ENCODE measurements around the gene IPPK. TPM values are rescaled to one million over a fixed set of nuclear protein-coding genes. Genes with fewer than 3 reads are reported as not detected.

The IPPK gene
- total RNA-seq, 4 donors from 2014 or later = 41.8 to 86.9 (median 46.1) TPM

DNA sequence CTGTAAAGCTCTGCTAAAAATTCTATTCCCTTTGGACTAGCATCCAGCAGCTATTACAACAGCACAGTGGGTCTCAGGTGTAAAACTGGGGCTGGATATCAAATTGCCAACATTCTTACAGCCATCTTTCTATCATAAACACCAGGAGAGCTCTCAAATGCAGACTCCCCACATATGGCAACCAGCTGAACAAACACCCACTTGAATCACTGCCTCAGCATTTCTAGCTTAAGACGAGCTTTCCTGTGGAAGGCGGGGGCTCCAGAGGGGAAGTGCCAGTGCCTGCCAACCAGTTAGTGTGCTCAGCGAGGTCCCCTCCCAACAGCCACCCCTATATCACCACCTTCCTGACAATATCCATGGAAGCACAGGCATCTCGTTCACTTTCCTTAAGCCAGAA lies 62.2 kb downstream of the IPPK start:
- H3K4me1 ChIP-seq = peaks cover 39 to 78% (median 42%) of the 10 kb centered on the region in 3 donors

DNA sequence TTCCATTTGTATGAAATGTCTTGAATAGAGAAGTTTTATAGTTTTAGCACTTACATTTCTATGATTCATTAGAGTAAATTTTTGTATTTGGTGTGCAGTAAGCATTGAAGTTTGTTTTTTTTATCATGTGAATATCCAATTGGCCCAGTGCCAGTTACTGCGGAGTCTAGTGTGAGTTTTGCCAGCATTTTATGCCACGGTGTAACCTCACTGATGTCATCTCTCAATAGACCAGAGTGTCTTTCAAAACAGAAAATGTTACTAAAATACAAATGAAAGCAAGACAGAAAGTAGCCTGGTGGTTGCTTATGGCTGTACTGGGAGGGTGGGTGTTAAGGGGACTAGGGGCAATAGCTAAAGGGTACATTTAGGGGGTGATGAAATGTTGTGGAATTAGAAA lies 62.8 kb downstream of the IPPK start:
- no peak overlapping the region for H3K4me3 ChIP-seq
- H3K36me3 ChIP-seq = peaks cover 0 to 16% (median 0%) of the 10 kb centered on the region in 3 donors
- intact Hi-C loops (cut with DNase I) = no loop called here
- WGBS, 2 donors = 8 to 20% methylated on average over 2 of the region's 2 CpGs
- DNase-seq = no peak
- H3K4me1 ChIP-seq = peaks cover 32 to 78% (median 43%) of the 10 kb centered on the region in 3 donors
- H3K9me3 ChIP-seq = no peaks in the 10 kb centered on the region
- no peaks in the 10 kb centered on the region for H3K27me3 ChIP-seq
- peak overlapping the region in 3 of 4 donors; percentile 49 to 85 (median 81) for H3K27ac ChIP-seq
- no peak for TF ChIP-seq POLR2A (IDR thresholded peaks at IDR 0.05)
- TF ChIP-seq, protein P1, sequence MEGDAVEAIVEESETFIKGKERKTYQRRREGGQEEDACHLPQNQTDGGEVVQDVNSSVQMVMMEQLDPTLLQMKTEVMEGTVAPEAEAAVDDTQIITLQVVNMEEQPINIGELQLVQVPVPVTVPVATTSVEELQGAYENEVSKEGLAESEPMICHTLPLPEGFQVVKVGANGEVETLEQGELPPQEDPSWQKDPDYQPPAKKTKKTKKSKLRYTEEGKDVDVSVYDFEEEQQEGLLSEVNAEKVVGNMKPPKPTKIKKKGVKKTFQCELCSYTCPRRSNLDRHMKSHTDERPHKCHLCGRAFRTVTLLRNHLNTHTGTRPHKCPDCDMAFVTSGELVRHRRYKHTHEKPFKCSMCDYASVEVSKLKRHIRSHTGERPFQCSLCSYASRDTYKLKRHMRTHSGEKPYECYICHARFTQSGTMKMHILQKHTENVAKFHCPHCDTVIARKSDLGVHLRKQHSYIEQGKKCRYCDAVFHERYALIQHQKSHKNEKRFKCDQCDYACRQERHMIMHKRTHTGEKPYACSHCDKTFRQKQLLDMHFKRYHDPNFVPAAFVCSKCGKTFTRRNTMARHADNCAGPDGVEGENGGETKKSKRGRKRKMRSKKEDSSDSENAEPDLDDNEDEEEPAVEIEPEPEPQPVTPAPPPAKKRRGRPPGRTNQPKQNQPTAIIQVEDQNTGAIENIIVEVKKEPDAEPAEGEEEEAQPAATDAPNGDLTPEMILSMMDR (IDR thresholded peaks at IDR 0.05) = no peak

More for the DNA sequence above, 62.2 kb downstream of the IPPK start:
- intact Hi-C loops (cut with DNase I) = no loop called here
- Histone ChIP-seq H3K36me3 (peaks cover 0 to 22% (median 0%) of the 10 kb centered on the region in 3 donors), H3K27me3 (no peaks in the 10 kb centered on the region), H3K4me3 (no peak overlapping the region), H3K27ac (peak overlapping the region; percentile 20 to 85 (median 65)), H3K9me3 (no peaks in the 10 kb centered on the region)
- 42 to 55% methylated on average over 4 of the region's 4 CpGs for WGBS, 2 donors
- DNase-seq = no peak
- no peak for TF ChIP-seq POLR2A (IDR thresholded peaks at IDR 0.05)

DNA sequence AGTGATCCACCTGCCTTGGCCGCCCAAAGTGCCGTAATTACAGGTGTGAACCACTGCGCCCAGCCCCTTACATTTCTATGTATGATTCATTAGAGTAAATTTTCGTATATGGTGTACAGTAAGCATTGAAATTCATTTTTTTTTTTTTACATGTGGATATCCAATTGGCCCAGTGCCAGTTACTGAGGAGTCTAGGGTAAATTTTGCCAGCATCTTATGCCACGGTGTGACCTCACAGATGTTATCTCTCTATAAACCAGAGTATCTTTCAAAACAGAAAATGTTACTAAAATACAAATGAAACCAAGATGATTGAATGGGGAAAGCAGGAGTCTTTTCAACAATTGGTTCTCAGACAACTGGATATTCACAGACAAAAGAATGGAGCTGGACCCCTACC lies 64.7 kb downstream of the IPPK start:
- H3K4me1 ChIP-seq = peaks cover 32 to 78% (median 47%) of the 10 kb centered on the region in 3 donors
- WGBS, 2 donors = 73 to 91% methylated on average over 5 of the region's 5 CpGs
- no peaks in the 10 kb centered on the region for H3K36me3 ChIP-seq
- no peaks in the 10 kb centered on the region for H3K27me3 ChIP-seq
- no peak overlapping the region for H3K27ac ChIP-seq
- no peaks in the 10 kb centered on the region for H3K9me3 ChIP-seq
- TF ChIP-seq, protein P1 (IDR thresholded peaks at IDR 0.05) = no peak
- TF ChIP-seq POLR2A (IDR thresholded peaks at IDR 0.05) = no peak
- intact Hi-C loops (cut with DNase I) = no loop called here
- DNase-seq = no peak
- H3K4me3 ChIP-seq = no peak overlapping the region

DNA sequence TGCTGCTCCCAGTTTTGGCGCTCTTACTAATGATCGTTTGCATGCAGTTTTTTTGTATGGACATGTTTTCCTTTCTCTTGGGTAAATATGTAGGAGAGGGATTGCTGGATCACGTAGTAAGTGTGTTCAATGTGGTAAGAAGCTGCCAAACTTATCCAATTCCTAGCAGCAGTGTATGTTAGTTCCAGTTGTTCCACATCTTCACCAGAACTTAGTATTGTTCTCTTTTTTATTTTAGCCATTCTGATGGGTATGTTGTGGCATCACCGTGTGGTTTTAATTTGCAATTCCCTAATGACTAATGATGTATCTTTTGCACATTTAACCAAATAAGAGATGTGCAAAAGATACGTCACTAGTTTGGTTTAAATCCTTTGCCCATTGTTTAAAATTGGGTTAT lies 65.9 kb downstream of the IPPK start:
- Histone ChIP-seq H3K4me1 (peaks cover 32 to 78% (median 55%) of the 10 kb centered on the region in 3 donors), H3K36me3 (no peaks in the 10 kb centered on the region), H3K27ac (peak overlapping the region in 2 of 4 donors; percentile 48 to 76), H3K9me3 (no peaks in the 10 kb centered on the region), H3K27me3 (no peaks in the 10 kb centered on the region), H3K4me3 (no peak overlapping the region)
- intact Hi-C loops (cut with DNase I) = no loop called here
- whole genome bisulfite sequencing, 2 donors = 68 to 72% methylated on average over 5 of the region's 5 CpGs
- DNase-seq = no peak
- TF ChIP-seq POLR2A (IDR thresholded peaks at IDR 0.05) = no peak
- TF ChIP-seq, protein P1 (IDR thresholded peaks at IDR 0.05) = no peak

DNA sequence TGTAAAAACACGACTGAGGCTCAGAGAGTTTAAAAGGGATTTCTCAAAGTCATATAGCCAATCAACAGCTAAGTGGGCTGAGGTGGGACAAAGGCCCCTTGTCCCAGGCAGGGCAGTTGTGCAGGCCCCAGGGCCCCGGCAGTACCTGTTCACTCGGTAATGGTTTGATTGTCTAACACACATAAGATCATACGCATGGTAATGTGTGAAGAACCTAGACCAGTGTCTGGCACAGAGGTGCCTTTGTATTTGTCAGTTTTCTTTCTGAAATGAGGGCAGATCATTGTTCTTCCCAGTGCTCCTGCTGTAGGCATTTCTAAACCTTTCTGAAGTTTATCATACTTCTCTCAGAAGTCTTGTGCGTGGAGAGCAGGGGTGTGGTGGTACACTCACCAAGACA lies 66.8 kb downstream of the IPPK start:
- intact Hi-C loops (cut with DNase I) = no loop called here
- Histone ChIP-seq H3K9me3 (no peaks in the 10 kb centered on the region), H3K27me3 (no peaks in the 10 kb centered on the region), H3K36me3 (no peaks in the 10 kb centered on the region), H3K27ac (peak overlapping the region in 3 of 4 donors; percentile 10 to 76 (median 48)), H3K4me1 (peaks cover 29 to 78% (median 50%) of the 10 kb centered on the region in 3 donors), H3K4me3 (no peak overlapping the region)
- DNase-seq = no peak
- no peak for TF ChIP-seq POLR2A (IDR thresholded peaks at IDR 0.05)
- TF ChIP-seq, protein P1 (IDR thresholded peaks at IDR 0.05) = no peak
- WGBS, 2 donors = 60 to 85% methylated on average over 3 to 5 of the region's 5 CpGs

DNA sequence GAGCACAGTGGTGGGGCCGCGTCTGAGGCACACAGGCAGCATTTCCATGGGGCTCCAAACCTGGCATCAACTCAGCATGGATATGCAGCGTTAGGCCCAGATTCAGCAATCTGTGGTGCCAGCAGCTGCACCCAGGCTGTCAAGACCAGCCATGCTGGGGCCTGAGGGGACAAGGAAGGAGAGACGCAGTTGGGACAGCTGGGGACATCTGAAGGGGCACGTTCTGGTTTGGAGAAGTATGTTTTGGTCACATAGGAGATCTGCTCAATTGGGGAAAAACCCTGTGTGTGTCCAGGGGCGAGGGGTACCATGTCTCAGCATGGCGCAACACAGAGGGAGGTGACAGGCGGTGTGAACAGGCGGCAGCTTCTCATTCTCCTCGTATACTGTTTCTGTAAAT lies 67.5 kb downstream of the IPPK start:
- Histone ChIP-seq H3K4me3 (no peak overlapping the region), H3K27ac (peak overlapping the region in 3 of 4 donors; percentile 75 to 87 (median 76)), H3K4me1 (peaks cover 25 to 78% (median 44%) of the 10 kb centered on the region in 3 donors), H3K36me3 (no peaks in the 10 kb centered on the region), H3K9me3 (no peaks in the 10 kb centered on the region), H3K27me3 (no peaks in the 10 kb centered on the region)
- TF ChIP-seq, protein P1 (IDR thresholded peaks at IDR 0.05) = no peak
- no peak for TF ChIP-seq POLR2A (IDR thresholded peaks at IDR 0.05)
- intact Hi-C loops (cut with DNase I) = no loop called here
- no peak for DNase-seq
- 84 to 88% methylated on average over 9 to 10 of the region's 10 CpGs for WGBS, 2 donors
